IMR-90 (cell line): ENCODE measurements around the gene ZXDC. TPM values are rescaled to one million over a fixed set of nuclear protein-coding genes. Genes with fewer than 3 reads are reported as not detected.

Source experiments
- ATAC-seq: fragments of 200-7000 bp; cut with Tn5 transposase; 2 replicates; pipeline ENCODE4 v1.9.1; 2020; ENCODE audit warnings: low read depth, mild to moderate bottlenecking, moderate library complexity
- BruUV-seq: library from RNA; stranded (reverse); fragments of 400-500 nt; replicated peaks from 2 replicates; lab custom pipeline; 2021; lab: Mats Ljungman, UMichigan
- CTCF ChIA-PET: fragments of 300-600 bp; formaldehyde crosslinking; extraction: SDS; loops from one replicate; lab custom pipeline; 2021; ENCODE audit warnings: antibody characterized with exemption; lab: Yijun Ruan, JAX
- POLR2A ChIA-PET: fragments of 300-600 bp; sonication (Branson Sonifier 250); formaldehyde crosslinking; loops from one replicate; lab custom pipeline; 2022; ENCODE audit warnings: antibody characterized with exemption; ENCODE audit not compliant: unreplicated experiment; lab: Charles Lee
- DNase-seq: peaks from one replicate; pipeline ENCODE4 v3.0.0; 2013
- H2AFZ ChIP-seq: replicated peaks from 2 replicates; pipeline ENCODE3; 2013; ENCODE audit warnings: low read length, mild to moderate bottlenecking; ENCODE audit not compliant: poor library complexity
- H2AK5ac ChIP-seq: 2 replicates; pipeline ENCODE4 v1.6.1; 2013; ENCODE audit warnings: low read depth, low read length, inconsistent platforms
- H2AK9ac ChIP-seq: replicated peaks from 2 replicates; pipeline ENCODE3; 2013; ENCODE audit warnings: mild to moderate bottlenecking, low read depth, low read length, moderate library complexity; ENCODE audit not compliant: poor library complexity
- H2BK120ac ChIP-seq: 2 replicates; pipeline ENCODE4 v1.6.1; 2013; ENCODE audit warnings: low read depth, low read length, inconsistent platforms
- H2BK15ac ChIP-seq: 3 replicates; pipeline ENCODE4 v1.6.1; 2013; ENCODE audit warnings: low read depth, low read length, inconsistent platforms
- H2BK20ac ChIP-seq: 2 replicates; pipeline ENCODE4 v1.6.1; 2013; ENCODE audit warnings: low read depth, mild to moderate bottlenecking, inconsistent platforms, low read length, moderate library complexity
- H2BK5ac ChIP-seq: 2 replicates; pipeline ENCODE4 v1.6.1; 2013; ENCODE audit warnings: mild to moderate bottlenecking, low read depth, low read length, inconsistent platforms; ENCODE audit not compliant: poor library complexity, severe bottlenecking
- H3K14ac ChIP-seq: replicated peaks from 2 replicates; pipeline ENCODE4 v1.6.1; 2013; ENCODE audit warnings: low read depth, low read length, inconsistent platforms
- H3K18ac ChIP-seq: 2 replicates; pipeline ENCODE4 v1.6.1; 2013; ENCODE audit warnings: low read depth, low read length, control low read depth
- H3K23ac ChIP-seq: 2 replicates; pipeline ENCODE4 v1.6.1; 2013; ENCODE audit warnings: low read depth, low read length, inconsistent platforms
- H3K27ac ChIP-seq: 2 replicates; pipeline ENCODE4 v1.5.1; 2013; ENCODE audit warnings: mild to moderate bottlenecking, control low read depth, low read length; ENCODE audit not compliant: insufficient read depth
- H3K27me3 ChIP-seq: 2 replicates; pipeline ENCODE4 v1.6.1; 2013; ENCODE audit warnings: low read length; ENCODE audit not compliant: control insufficient read depth, insufficient read depth
- H3K36me3 ChIP-seq: 2 replicates; pipeline ENCODE4 v1.6.1; 2013; ENCODE audit warnings: low read length, mixed read lengths; ENCODE audit not compliant: control insufficient read depth, insufficient read depth
- H3K4ac ChIP-seq: 2 replicates; pipeline ENCODE4 v1.6.1; 2013; ENCODE audit warnings: low read depth, low read length, inconsistent platforms
- H3K4me1 ChIP-seq: 2 replicates; pipeline ENCODE4 v1.6.1; 2013; ENCODE audit warnings: low read length, mixed read lengths; ENCODE audit not compliant: control insufficient read depth, insufficient read depth
- H3K4me2 ChIP-seq: 2 replicates; pipeline ENCODE4 v1.6.1; 2013; ENCODE audit warnings: low read depth, mild to moderate bottlenecking, control low read depth, low read length, moderate library complexity
- H3K4me3 ChIP-seq: 2 replicates; pipeline ENCODE4 v1.5.1; 2013; ENCODE audit warnings: low read depth, mild to moderate bottlenecking, control low read depth, low read length, moderate library complexity; ENCODE audit not compliant: insufficient read depth
- H3K56ac ChIP-seq: 2 replicates; pipeline ENCODE4 v1.6.1; 2013; ENCODE audit warnings: low read length, inconsistent platforms; ENCODE audit not compliant: insufficient read depth; ENCODE audit errors: extremely low read depth
- H3K79me1 ChIP-seq, 2 experiments: 2 replicates each; pipeline ENCODE4 v1.6.1; 2013; ENCODE audit warnings: low read length in 2 of 2, inconsistent platforms in 1 of 2, low read depth in 1 of 2
- H3K9ac ChIP-seq: 2 replicates; pipeline ENCODE4 v1.6.1; 2013; ENCODE audit warnings: low read depth, low read length, control low read depth
- H3K9me1 ChIP-seq: 2 replicates; pipeline ENCODE4 v1.6.1; 2013; ENCODE audit warnings: low read length, inconsistent platforms; ENCODE audit not compliant: insufficient read depth
- H3K9me3 ChIP-seq: 2 replicates; pipeline ENCODE4 v1.6.1; 2013; ENCODE audit warnings: low read length; ENCODE audit not compliant: control insufficient read depth, insufficient read depth
- H4K20me1 ChIP-seq: 2 replicates; pipeline ENCODE4 v1.6.1; 2013; ENCODE audit warnings: low read length, inconsistent platforms; ENCODE audit not compliant: insufficient read depth
- H4K5ac ChIP-seq: 2 replicates; pipeline ENCODE4 v1.6.1; 2013; ENCODE audit warnings: mild to moderate bottlenecking, low read depth, low read length, control low read depth
- H4K8ac ChIP-seq, 2 experiments: 2 replicates each; pipeline ENCODE4 v1.6.1; 2013; ENCODE audit warnings: low read depth in 2 of 2, low read length in 2 of 2, control low read depth in 1 of 2, inconsistent platforms in 1 of 2
- H4K91ac ChIP-seq: 2 replicates; pipeline ENCODE4 v1.6.1; 2013; ENCODE audit warnings: low read depth, low read length, inconsistent platforms; ENCODE audit not compliant: insufficient read depth
- MAFK ChIP-seq: IDR thresholded peaks from 2 replicates; pipeline ENCODE4 v1.6.1; 2012; ENCODE audit warnings: low read depth, low read length, improper control_type of control experiment
- MAZ ChIP-seq: IDR thresholded peaks from 2 replicates; pipeline ENCODE4 v1.6.1; 2012; ENCODE audit warnings: low read depth, mild to moderate bottlenecking, low read length, improper control_type of control experiment, moderate library complexity, borderline replicate concordance
- SMC3 ChIP-seq: fragments of 150-350 bp; IDR thresholded peaks from 2 replicates; pipeline ENCODE4 v1.6.1; 2016; ENCODE audit warnings: low read depth, mild to moderate bottlenecking, antibody characterized with exemption, low read length, moderate library complexity
- WGBS, 2 experiments: methylation state at CpG; one replicate each; pipeline versions ENCODE4 v1.1.5 to v1.1.7; 2013; ENCODE audit warnings: missing lambda C conversion rate in 2 of 2; ENCODE audit not compliant: insufficient read length in 1 of 2; ENCODE audit errors: extremely low coverage in 2 of 2; 5-methylcytosine and 5-hydroxymethylcytosine counted together
- dilution Hi-C: fragments of 300-500 bp; cut with HindIII; formaldehyde crosslinking; loops from one replicate; pipeline ENCODE4 v1.14.3; 2018; ENCODE audit warnings: low sequenced_read_pairs; ENCODE audit not compliant: unreplicated experiment
- in situ Hi-C: fragments of 300-500 bp; cut with MboI; formaldehyde crosslinking; loops from 3 replicates; pipeline ENCODE4 v1.14.3; 2019; ENCODE audit warnings: low sequenced_read_pairs, inconsistent platforms, mixed read lengths
- intact Hi-C: fragments of 100-400 bp; cut with micrococcal nuclease; formaldehyde crosslinking; loops from 2 replicates; pipeline ENCODE4 v1.10.0; 2022
- polyA plus RNA-seq, 3 experiments: library from polyadenylated mRNA; depleted of rRNA; stranded (reverse); fragments of >200 nt; gene quantifications; 2 replicates each; pipeline ENCODE4 v1.2.3, GENCODE V29; 2012; ENCODE audit warnings: low replicate concordance in 1 of 3
- total RNA-seq: library from RNA; depleted of rRNA; stranded (reverse); fragments of >200 nt; gene quantifications from 2 replicates; pipeline ENCODE4 v1.2.3, GENCODE V29; 2012

The ZXDC gene
- total and polyA plus RNA-seq, 2 of the 4 experiments (the other 2 are of a cell fraction): 11.5 to 14.3 TPM

GRCh38 chr3:126408099-126408498, 67.6 kb downstream of the ZXDC start:
- ChIA-PET POLR2A (no interaction called here), CTCF (no interaction called here)
- WGBS, 2 experiments: 47% methylated on average over 2 of the region's 5 CpGs; no CpG with 5 or more reads in 1 of the 2 experiments
- Histone ChIP-seq H2AK5ac (no peak overlapping the region), H4K5ac (no peak overlapping the region), H3K27ac (no peak overlapping the region), H3K23ac (no peak overlapping the region), H3K4me3 (no peak overlapping the region), H3K56ac (no peak overlapping the region), H3K4me1 (no peaks in the 10 kb centered on the region), H3K79me1 (no peaks in the 10 kb centered on the region), H4K91ac (no peak overlapping the region), H3K4ac (no peak overlapping the region), H3K36me3 (no peaks in the 10 kb centered on the region), H3K27me3 (peaks cover 33% of the 10 kb centered on the region), H3K14ac (no peak overlapping the region), H3K9me1 (no peaks in the 10 kb centered on the region), H3K9me3 (0 out of 2 replicates have a peak, but pooled peaks cover 4% of the 10 kb centered on the region), H3K18ac (no peak overlapping the region), H4K20me1 (no peaks in the 10 kb centered on the region), H2AK9ac (no peak overlapping the region), H4K8ac (no peak overlapping the region), H2BK120ac (no peak overlapping the region), H3K9ac (no peak overlapping the region), H2BK20ac (no peak overlapping the region), H3K4me2 (no peak overlapping the region), H2AFZ (no peak overlapping the region), H2BK15ac (no peak overlapping the region), H2BK5ac (no peak overlapping the region)
- intact Hi-C loops: no loop called here
- DNase-seq: no peak
- dilution Hi-C loops: no loop called here
- in situ Hi-C loops: no loop called here
- ATAC-seq: no peak
- BruUV-seq: no TSS peak
- TF ChIP-seq MAZ: no peak
- TF ChIP-seq MAFK: no peak
- TF ChIP-seq SMC3: no peak
